HT1080 (cell line): ENCODE data around the gene TCP11L1. TPM values are rescaled to one million over a fixed set of nuclear protein-coding genes. Genes with fewer than 3 reads are reported as not detected.
"Not testable (repeated sequence)": the region's sequence is repeated elsewhere in the genome, so short reads cannot be mapped to it uniquely, and the experiment has no call there.

ENCODE experiments used
- DNase-seq: peaks from one replicate; pipeline ENCODE4 v3.0.0-alpha.2; 2015; ENCODE audit warnings: low read depth
- total RNA-seq: library from RNA; depleted of rRNA; stranded (reverse); fragments of >200 nt; shearing (Covaris generic); gene quantifications from 2 replicates; pipeline ENCODE4 v1.2.3, GENCODE V29; 2014

The TCP11L1 gene
- total RNA-seq, 1 experiment from 2014 or later, result 16.4 TPM

GRCh38 chr11:33029218-33029617 is 10.2 kb upstream of the TCP11L1 start:
- not testable (repeated sequence) for DNase-seq

GRCh38 chr11:33033493-33033892 is 5.9 kb upstream of the TCP11L1 start:
- no peak for DNase-seq

GRCh38 chr11:33035011-33035410 is 4.4 kb upstream of the TCP11L1 start:
- DNase-seq, result no peak

DNA sequence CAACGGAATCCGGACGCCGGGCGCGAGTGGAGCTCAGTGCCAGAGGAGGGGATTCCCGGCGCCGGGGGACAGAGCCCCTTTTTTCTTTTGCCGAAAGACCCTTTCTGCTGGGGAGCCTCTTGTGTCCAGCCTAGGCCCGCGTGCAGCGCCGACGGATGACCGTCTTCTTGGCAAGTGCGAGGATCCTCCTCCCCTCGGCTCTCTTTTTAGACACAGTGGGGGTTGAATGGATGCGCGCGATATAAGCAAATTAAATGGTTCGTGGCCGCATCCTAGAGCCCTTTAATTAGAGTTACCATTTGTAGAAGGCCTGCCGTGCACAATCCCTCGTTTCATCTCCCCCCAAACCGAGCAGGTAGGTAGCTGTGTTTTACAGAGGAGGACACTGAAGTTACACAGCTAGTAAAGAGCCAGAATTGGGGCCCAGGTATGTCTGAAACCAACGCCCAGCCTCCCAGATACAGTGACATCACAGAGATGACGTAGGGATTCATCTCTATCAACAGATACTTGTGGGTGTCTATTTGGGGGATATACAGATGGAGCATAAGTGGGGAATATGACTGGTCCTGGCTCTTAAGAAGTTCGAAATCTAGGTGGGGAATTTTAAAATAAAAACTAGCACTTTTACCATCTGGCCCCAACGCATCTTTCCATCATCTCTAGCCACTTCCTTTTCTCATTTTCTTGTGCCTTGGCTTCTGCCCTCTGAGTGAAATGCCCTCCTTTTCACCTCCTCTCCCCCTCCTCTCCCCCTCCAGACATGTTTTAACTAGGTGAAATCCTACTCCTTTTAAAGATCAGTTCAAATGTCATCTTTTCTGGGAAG is 875 bp downstream of the TCP11L1 start:
- no peak for DNase-seq

GRCh38 chr11:33040862-33041453 is 1.6 kb downstream of the TCP11L1 start:
- no peak for DNase-seq

GRCh38 chr11:33043221-33043830 is 4.0 kb downstream of the TCP11L1 start:
- DNase-seq, result no peak

GRCh38 chr11:33044285-33044756 is 4.9 kb downstream of the TCP11L1 start:
- DNase-seq, result peak; percentile 12

DNA sequence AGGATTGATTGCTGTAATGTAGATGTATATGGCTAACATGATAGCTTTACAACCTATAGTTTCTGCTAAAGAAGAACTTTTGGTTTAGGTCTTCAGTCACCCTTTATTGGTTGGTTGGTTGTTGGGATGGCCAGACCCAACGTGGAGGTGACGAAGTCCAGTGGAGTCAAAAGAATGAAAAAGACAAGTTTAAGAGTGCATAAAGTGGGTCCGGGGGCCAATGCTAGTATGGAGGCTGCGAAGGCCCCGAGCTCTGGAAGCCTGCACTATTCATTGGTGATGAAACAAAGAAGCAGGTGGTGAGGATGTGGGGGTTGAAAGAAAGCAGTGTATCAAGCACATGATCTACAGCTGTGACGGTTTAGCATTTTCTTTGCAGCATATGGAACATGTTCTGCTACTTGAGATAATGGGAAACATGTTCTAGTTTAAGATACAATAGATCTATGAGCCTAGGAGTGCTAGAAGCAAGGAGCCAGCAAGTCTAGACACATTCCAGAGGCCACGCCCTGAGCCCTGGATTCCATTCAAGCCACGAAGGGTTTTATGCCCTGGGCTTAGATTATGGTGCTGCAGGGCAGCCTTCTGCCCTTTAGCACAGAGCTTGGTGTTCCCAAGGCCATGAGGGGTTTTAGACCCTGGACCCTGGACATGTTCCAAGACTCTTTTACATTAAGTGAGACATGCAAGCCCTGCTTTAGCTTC is 6.3 kb downstream of the TCP11L1 start:
- peak; percentile 56 for DNase-seq

GRCh38 chr11:33048701-33049100 is 9.3 kb downstream of the TCP11L1 start:
- DNase-seq, result not testable (repeated sequence)

DNA sequence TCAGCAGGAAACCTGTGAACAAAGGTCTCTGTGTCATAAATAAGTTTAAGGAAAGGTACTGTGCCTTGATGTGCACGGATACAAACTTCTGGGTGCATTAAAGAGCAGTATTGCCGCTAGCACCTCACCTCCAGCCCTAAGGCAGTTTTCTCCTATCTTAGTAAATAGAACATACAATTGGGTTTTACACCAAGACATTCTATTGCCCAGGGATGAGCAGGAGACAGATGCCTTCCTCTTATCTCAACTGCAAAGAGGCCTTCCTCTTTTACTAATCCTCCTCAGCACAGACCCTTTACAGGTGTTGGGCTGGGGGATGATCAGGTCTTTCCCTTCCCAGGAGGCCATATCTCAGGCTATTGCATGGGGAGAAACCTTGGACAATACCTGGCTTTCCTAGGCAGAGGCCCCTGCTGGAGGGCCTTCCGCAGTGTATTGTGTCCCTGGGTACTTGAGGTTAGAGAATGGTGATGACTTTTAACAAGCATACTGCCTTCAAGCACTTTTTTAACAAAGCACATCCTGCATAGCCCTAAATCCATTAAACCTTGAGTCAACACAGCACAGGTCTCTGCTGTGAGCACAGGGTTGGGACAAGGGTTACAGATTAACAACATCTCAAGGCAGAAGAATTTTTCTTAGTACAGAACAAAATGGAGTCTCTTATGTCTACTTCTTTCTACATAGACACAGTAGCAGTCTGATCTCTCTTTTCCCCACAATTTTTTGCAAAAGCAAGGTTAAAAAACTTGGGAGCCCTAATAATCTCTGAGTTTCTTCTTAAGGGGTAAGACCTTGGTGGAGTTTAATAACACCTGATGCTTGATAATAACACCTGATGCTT is 10.4 kb downstream of the TCP11L1 start:
- DNase-seq, result not testable (repeated sequence)

DNA sequence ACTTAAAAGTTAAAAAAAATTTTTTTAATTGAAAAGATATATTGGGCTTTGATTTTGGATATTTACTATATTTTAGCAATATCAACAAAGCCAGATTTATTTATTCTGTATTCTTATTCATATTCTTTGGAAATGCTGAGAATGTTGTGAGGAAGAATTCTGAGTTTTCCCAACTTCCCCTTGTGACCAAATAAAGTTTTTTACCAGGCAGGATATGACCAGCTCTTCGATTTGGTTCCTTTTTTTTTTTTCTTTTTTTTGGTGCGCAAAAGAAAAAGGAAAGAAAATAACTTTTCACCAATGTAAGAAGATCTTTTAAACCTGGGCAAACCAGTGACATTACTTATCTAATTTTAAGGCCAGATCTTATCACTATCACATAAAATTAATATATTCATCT is 12.9 kb downstream of the TCP11L1 start:
- DNase-seq, result no peak

DNA sequence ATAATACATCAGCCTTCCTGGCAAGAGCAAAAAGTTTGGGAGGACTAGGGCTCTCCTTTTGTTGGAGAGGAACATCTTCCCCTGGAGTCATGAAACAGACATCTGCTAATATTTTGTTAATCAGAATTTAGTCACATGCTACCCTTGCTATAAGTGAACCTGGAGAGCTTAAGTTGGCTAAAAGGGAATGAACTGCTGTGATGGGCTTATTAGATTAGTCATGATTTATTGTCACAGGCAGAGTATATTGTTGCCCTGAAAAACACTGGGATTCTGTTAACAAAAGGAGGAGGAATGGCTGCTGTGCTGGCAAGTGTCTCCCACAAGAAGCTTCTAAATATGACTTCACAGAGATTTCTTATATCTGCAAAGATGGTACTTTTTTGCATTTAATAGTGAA is 16.0 kb downstream of the TCP11L1 start:
- no peak for DNase-seq

DNA sequence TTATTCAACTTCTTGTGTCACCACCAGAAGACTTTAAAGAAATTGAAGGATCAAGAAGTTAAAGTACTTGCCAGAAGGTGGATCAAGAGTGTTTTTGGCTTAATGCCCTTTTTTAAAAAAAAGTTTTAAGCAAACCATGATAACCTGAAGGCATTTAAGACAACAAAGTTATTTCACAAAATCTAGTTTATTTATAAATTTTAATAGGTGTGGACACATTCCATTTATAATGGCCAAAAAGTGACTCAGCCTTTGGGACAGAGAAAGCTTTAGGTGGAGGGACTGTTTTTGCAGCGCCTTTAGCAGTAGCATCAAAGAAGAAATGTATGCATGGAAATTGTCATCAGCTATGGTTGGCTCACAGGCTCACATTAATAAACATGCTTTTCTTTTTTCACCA is 17.9 kb downstream of the TCP11L1 start:
- no peak for DNase-seq

GRCh38 chr11:33059331-33060007 is 20.1 kb downstream of the TCP11L1 start:
- no peak for DNase-seq

GRCh38 chr11:33060271-33060670 is 20.9 kb downstream of the TCP11L1 start:
- DNase-seq, result no peak

DNA sequence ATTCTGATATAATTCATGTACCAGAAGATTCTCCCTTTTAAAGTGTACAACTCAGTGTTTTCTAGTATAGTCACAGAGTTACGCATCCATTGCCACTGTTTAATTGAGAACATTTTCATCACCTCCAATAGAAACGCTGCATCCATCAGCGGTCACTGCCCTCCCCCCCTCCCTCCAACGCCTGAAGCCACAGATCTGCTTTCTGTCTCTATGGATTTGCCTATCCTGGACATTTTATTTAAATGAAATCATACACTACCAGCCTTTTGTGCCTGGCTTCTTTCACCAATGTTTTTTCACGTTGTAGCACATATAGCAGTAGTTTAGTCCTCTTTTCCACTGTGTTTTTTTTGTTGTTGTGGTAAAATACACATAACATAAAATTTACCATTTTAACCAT is 22.8 kb downstream of the TCP11L1 start:
- no peak for DNase-seq

DNA sequence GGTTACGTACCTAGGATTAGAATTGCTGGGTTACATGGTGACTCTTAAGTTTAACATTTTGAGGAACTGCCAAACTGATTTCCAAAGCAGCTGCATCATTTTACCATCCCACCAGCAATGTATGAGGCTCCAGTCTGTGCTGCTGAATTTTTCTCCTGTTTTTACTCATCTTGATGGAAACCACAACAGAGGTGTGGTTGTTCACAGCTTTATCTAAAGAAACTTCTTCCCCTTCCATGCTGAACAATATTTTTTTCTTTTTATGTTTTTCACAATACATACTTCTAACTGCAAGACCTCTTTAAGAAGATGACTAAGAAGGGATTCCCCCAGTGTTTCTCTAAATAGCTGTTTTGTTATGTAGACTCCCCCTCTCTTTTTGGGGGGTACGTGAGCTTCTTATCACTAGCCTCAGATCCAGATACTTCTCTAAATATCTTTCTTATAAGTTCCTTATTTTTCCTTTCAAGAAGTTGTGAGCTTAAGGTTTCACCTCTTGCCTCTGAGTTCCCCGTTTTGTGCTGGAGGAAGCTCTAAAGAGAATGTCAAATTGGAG is 24.0 kb downstream of the TCP11L1 start:
- no peak for DNase-seq

DNA sequence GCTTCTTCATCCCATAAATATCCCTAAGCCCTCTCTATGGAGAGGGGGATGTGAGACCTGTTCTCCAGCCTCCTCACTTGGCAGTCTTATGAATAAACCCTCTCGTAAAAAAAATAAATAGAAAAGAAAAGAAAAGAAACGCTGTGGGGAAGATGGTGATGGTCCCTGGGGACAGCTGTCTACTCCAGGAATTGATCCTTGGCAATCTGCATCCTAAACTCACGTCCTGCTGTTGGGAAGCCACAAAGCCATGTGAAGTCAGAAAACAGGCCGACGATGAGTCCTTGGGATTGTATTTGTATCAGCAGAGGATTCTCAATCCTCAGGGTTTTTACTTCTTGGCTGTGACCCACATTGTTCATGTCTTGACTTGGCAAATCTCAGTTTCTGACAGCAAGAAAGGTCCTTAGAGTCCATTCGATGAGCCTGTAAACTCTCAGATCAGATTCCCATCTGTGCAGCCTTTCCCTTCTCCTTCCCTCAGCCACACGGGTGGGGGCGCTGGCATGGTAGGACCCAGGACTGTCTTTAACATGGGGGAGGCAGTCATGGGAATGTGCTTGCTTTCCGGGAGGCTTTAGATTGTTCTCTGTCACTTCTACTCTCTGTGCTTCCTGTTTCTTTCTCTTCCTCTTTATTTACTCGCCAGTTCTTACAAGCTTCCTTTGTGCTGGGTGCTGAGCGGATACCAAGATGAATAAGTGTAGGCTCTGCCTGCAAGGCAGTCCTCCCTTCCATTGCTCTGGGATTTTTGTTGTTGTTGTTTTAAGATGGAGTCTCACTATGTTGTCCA is 24.9 kb downstream of the TCP11L1 start:
- no peak for DNase-seq

- no peak for DNase-seq
These were observed 25.5 kb downstream of the TCP11L1 start for GRCh38 chr11:33064866-33065265.
